Pancreas (tissue), 10 donors: ENCODE data around the gene RAB3GAP2. TPM values are rescaled to one million over a fixed set of nuclear protein-coding genes. Genes with fewer than 3 reads are reported as not detected.

Experiments used
- ATAC-seq, 4 donors: fragments of 200-7000 bp; cut with Tn5 transposase; one replicate each; pipeline versions ENCODE4 v1.8.0 to v1.9.1; 2020; ENCODE audit warnings: mild to moderate bottlenecking in 4 of 4, moderate library complexity in 4 of 4
- DNase-seq, 6 donors: peaks; one replicate each; pipeline ENCODE4 v3.0.0-alpha.2; 2020
- FAIRE-seq: peaks from 2 replicates; lab custom pipeline; 2012; peaks lifted over from hg19 to GRCh38; lab: Jason Lieb, UNC
- H3K27ac ChIP-seq, 4 donors: fragments of 200-600 bp; sonication (generic); 1 replicate in 3 of 4; 2 replicates in 1 of 4; pipeline versions ENCODE4 v1.5.0 to v1.8.0; 2020
- H3K27me3 ChIP-seq, 4 donors: fragments of 200-600 bp; one replicate each; pipeline ENCODE4 v1.8.0; 2021
- H3K36me3 ChIP-seq, 3 donors: fragments of 200-600 bp; sonication (generic) in 1 of 3; one replicate each; pipeline versions ENCODE4 v1.5.0 to v1.8.0; 2020 to 2021
- H3K4me1 ChIP-seq, 3 donors: fragments of 200-600 bp; one replicate each; pipeline ENCODE4 v1.8.0; 2021
- H3K4me3 ChIP-seq, 4 donors: fragments of 200-600 bp; sonication (generic) in 2 of 4; one replicate each; pipeline versions ENCODE4 v1.5.0 to v1.8.0; 2020 to 2021
- H3K9me3 ChIP-seq, 4 donors: fragments of 200-600 bp; one replicate each; pipeline ENCODE4 v1.8.0; 2021
- WGBS, 2 donors: extraction: QIAGEN DNeasy Blood & Tissue Kit; methylation state at CpG; one replicate each; pipeline ENCODE4 v1.1.7; 2013; 5-methylcytosine and 5-hydroxymethylcytosine counted together
- intact Hi-C, 3 donors: fragments of 100-400 bp; cut with DNase I; formaldehyde crosslinking; loops; one replicate each; pipeline versions ENCODE4 v1.11.1 to v1.14.2; 2022
- polyA plus RNA-seq, 2 donors: library from polyadenylated mRNA; stranded (reverse); fragments of 200-250 nt; gene quantifications; one replicate each; pipeline ENCODE4 v1.2.3, GENCODE V29; 2013
- total RNA-seq, 6 donors: library from RNA; stranded (reverse); fragmentation: NEBNext Ultra II Directional in 4 of 6; extraction: Animal tissue kit (Norgen Biotek cat#: 25700) in 4 of 6; gene quantifications; one replicate each; pipeline versions ENCODE4 v1.2.1 to v1.2.4, GENCODE V29; 2021 to 2023
- TF ChIP-seq, protein P1 (sequence below), 4 donors: fragments of 200-600 bp; sonication (generic) in 3 of 4; IDR thresholded peaks; one replicate each; pipeline versions ENCODE4 v1.5.0 to v1.8.0; 2021; ENCODE audit warnings: antibody characterized with exemption in 4 of 4
- donor health status: healthy with polysubstance abuse.
- donor health status: DM: no; HTN: no; CAD: no; lungs with moderate emphysema.
- donor health status: DM: no; HTN: no; CAD: no.
- donor health status: control.
- donor health status: control.
- donor health status: Bipolar disorder and iron deficiency.
- donor health status: DM: yes; HTN: yes; CAD: no.
- donor health status: DM: no; HTN: no; CAD: no.
- donor health status: DM: no; HTN: no; CAD: no.
- donor health status: DM: yes; HTN: yes; CAD: no.

Gene RAB3GAP2
- total and polyA plus RNA-seq, 8 donors, result 4.8 to 26.2 (median 15.1) TPM

DNA sequence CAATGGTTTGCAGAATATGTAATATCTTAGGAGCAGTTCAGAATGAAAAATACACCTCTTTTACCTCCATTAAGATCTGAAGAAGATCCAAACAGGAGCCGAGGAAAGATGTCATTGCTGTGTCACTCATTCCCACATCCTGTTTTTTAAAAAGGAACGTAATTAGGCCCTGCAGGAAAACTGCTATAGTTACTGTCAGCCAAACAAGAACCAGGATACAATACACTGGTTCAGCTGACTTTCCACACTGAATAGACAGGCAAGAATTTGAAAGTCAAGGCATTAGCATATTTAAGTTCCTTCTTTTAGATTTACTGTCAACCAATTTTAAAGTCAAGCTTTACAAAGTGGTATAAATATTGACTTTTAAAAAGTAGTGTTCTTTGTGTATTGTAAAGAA is 114.5 kb downstream of the RAB3GAP2 start:
- FAIRE-seq, result no peak

DNA sequence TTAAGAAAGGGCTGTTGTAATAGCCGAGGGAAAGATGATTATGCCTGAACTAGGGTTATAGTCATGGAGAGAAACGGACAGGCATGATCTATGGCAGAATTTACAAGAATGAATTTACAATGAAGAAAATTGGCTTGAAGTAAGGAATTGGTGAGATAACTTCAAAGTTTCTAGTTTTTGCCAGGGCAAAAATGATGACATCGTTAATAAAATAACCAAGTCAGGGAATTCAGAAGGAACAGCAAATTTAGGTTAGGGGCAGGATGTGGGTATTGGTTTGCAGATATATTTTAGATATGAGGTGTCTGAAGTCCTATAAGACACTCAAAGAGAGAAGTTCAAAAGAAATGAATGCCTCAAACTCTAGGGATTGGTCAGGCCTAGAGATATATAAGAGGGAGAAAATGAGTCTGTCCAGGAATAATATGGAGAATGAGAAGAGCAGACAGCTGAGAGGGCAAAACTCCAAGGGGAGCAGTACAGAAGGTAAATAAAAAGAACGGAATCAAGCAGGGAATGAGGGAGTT is 115.6 kb downstream of the RAB3GAP2 start:
- TF ChIP-seq, protein P1, sequence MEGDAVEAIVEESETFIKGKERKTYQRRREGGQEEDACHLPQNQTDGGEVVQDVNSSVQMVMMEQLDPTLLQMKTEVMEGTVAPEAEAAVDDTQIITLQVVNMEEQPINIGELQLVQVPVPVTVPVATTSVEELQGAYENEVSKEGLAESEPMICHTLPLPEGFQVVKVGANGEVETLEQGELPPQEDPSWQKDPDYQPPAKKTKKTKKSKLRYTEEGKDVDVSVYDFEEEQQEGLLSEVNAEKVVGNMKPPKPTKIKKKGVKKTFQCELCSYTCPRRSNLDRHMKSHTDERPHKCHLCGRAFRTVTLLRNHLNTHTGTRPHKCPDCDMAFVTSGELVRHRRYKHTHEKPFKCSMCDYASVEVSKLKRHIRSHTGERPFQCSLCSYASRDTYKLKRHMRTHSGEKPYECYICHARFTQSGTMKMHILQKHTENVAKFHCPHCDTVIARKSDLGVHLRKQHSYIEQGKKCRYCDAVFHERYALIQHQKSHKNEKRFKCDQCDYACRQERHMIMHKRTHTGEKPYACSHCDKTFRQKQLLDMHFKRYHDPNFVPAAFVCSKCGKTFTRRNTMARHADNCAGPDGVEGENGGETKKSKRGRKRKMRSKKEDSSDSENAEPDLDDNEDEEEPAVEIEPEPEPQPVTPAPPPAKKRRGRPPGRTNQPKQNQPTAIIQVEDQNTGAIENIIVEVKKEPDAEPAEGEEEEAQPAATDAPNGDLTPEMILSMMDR (IDR thresholded peaks at IDR 0.05), result no peak
- FAIRE-seq (no peak), ATAC-seq (no peak), DNase-seq (no peak)
- no peaks in the 10 kb centered on the region for H3K4me1 ChIP-seq
- H3K4me3 ChIP-seq, result no peak overlapping the region
- no peaks in the 10 kb centered on the region for H3K9me3 ChIP-seq
- peaks cover 0 to 23% (median 3%) of the 10 kb centered on the region in 3 donors for H3K36me3 ChIP-seq
- H3K27me3 ChIP-seq, result no peaks in the 10 kb centered on the region
- no peak overlapping the region for H3K27ac ChIP-seq
- intact Hi-C loops, result no loop called here
- 92 to 96% methylated on average over 4 of the region's 4 CpGs for WGBS, 2 donors

More for the DNA sequence above, 114.5 kb downstream of the RAB3GAP2 start:
- TF ChIP-seq, protein P1 (IDR thresholded peaks at IDR 0.05), result no peak
- Histone ChIP-seq H3K36me3 (peaks cover 0 to 23% (median 3%) of the 10 kb centered on the region in 3 donors), H3K4me3 (no peak overlapping the region), H3K27me3 (no peaks in the 10 kb centered on the region), H3K4me1 (no peaks in the 10 kb centered on the region), H3K9me3 (no peaks in the 10 kb centered on the region), H3K27ac (no peak overlapping the region)
- WGBS, 2 donors, result 82 to 84% methylated on average over 2 of the region's 2 CpGs
- intact Hi-C loops, result no loop called here
- no peak for DNase-seq
- no peak for ATAC-seq

DNA sequence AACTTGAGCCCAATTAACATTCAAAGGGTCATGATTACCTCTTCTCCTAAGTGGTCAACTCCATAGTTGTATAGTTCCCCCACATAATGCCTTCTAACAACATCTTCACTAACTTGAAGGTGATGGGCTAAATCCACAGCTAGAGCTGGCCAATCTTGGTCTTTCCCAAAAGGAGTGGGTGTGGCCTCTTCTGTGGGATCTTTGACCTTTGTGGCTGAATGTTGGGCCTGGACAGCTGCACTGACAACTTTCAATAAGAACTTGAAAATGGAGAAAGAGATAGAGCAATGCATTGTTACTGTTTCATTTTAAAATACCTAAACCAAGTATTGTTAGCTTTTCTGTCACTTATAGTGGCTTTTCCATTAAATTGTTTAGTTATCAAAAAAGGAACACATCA is 119.1 kb downstream of the RAB3GAP2 start:
- ATAC-seq, result no peak
- peaks cover 0 to 19% (median 3%) of the 10 kb centered on the region in 3 donors for H3K36me3 ChIP-seq
- intact Hi-C loops, result no loop called here

DNA sequence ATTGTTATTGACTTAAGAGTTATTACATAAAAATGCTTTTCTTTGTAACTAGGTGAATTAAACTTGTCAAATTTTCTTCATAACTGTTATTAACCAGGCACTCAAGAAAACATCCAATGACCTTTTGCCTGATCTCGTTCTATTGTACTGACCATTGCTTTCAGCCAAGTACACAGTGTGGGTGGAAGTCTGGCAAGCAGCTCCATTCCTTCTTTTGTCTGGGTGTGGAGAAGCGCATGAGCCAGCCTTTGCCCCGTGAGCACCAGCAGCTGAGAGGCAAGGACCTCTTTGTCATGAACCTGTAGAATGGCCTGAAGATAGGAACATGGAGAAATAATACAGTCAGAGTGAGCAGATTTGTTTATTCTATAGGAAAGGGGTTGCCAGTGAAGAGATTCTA is 120.8 kb downstream of the RAB3GAP2 start:
- intact Hi-C loops, result no loop called here
- no peak for DNase-seq
- peak in 3 of 4 donors; percentile 35 to 48 (median 39) for ATAC-seq
- H3K4me1 ChIP-seq, result no peaks in the 10 kb centered on the region
- H3K27me3 ChIP-seq, result no peaks in the 10 kb centered on the region
- H3K4me3 ChIP-seq, result no peak overlapping the region
- 67 to 68% methylated on average over 3 of the region's 3 CpGs for WGBS, 2 donors
- no peak overlapping the region for H3K27ac ChIP-seq
- H3K9me3 ChIP-seq, result no peaks in the 10 kb centered on the region
- peaks cover 0 to 3% (median 0%) of the 10 kb centered on the region in 3 donors for H3K36me3 ChIP-seq
- no peak for FAIRE-seq
- TF ChIP-seq, protein P1 (IDR thresholded peaks at IDR 0.05), result no peak

More for the DNA sequence above, 119.1 kb downstream of the RAB3GAP2 start:
- no peak for FAIRE-seq
- TF ChIP-seq, protein P1 (IDR thresholded peaks at IDR 0.05), result no peak
- no peak for DNase-seq
- Histone ChIP-seq H3K27ac (no peak overlapping the region), H3K4me1 (no peaks in the 10 kb centered on the region), H3K4me3 (no peak overlapping the region), H3K9me3 (no peaks in the 10 kb centered on the region), H3K27me3 (no peaks in the 10 kb centered on the region)

DNA sequence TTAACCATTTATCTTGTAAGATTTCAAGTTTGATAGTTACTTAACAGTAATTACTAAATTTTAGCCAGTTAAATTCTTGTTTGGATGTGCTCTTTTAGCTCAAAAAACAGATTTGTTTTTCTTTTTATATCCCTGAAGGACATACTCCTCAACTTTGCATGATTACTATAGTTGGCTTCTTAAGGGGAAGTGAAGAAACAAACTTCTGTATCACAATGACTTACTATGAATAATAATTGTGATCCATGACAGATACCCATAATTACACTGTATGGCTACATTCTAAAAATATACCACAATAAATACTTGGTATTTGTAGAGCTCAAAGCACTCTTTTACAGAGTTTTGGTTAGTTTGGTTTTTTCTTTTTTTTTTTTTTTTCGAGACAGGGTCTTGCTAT is 122.5 kb downstream of the RAB3GAP2 start:
- Histone ChIP-seq H3K27ac (no peak overlapping the region), H3K9me3 (no peaks in the 10 kb centered on the region), H3K4me1 (no peaks in the 10 kb centered on the region), H3K27me3 (no peaks in the 10 kb centered on the region), H3K4me3 (no peak overlapping the region), H3K36me3 (peaks cover 0 to 7% (median 0%) of the 10 kb centered on the region in 3 donors)
- 81 to 84% methylated on average over 1 of the region's 1 CpG for WGBS, 2 donors
- TF ChIP-seq, protein P1 (IDR thresholded peaks at IDR 0.05), result no peak
- ATAC-seq (peak in 1 of 4 donors; percentile 12), DNase-seq (no peak), FAIRE-seq (peak; percentile 53)
- intact Hi-C loops, result no loop called here
